Astrocyte (in vitro differentiated cells and primary cell): ENCODE results near the gene HS6ST3. TPM values are rescaled to one million over a fixed set of nuclear protein-coding genes. Genes with fewer than 3 reads are reported as not detected.

ENCODE experiments used
- DNase-seq: peaks from one replicate; pipeline ENCODE4 v3.0.0-alpha.2; 2010; ENCODE audit warnings: low read depth
- FAIRE-seq: peaks from 2 replicates; lab custom pipeline; 2011; peaks lifted over from hg19 to GRCh38; lab: Jason Lieb, UNC
- H2AFZ ChIP-seq: 2 replicates; pipeline ENCODE4 v1.6.0; 2012; ENCODE audit warnings: low read depth, low read length, inconsistent platforms
- H3K27ac ChIP-seq: 2 replicates; pipeline ENCODE4 v1.5.1; 2011; ENCODE audit warnings: low read depth, low read length, inconsistent platforms
- H3K27me3 ChIP-seq: 2 replicates; pipeline ENCODE4 v1.6.0; 2011; ENCODE audit warnings: low read length, inconsistent platforms; ENCODE audit not compliant: insufficient read depth
- H3K36me3 ChIP-seq: 2 replicates; pipeline ENCODE4 v1.5.1; 2011; ENCODE audit warnings: low read length, inconsistent platforms; ENCODE audit not compliant: insufficient read depth
- H3K4me1 ChIP-seq: 2 replicates; pipeline ENCODE4 v1.5.1; 2011; ENCODE audit warnings: low read length, inconsistent platforms; ENCODE audit not compliant: insufficient read depth
- H3K4me2 ChIP-seq: 2 replicates; pipeline ENCODE4 v1.6.0; 2012; ENCODE audit warnings: low read length, inconsistent platforms
- H3K4me3 ChIP-seq: 2 replicates; pipeline ENCODE4 v1.5.1; 2011; ENCODE audit warnings: low read depth, mild to moderate bottlenecking, low read length, inconsistent platforms; ENCODE audit not compliant: insufficient read depth
- H3K79me2 ChIP-seq: 2 replicates; pipeline ENCODE4 v1.6.0; 2012; ENCODE audit warnings: mild to moderate bottlenecking, low read length, inconsistent platforms; ENCODE audit not compliant: insufficient read depth
- H3K9ac ChIP-seq: 2 replicates; pipeline ENCODE4 v1.6.0; 2012; ENCODE audit warnings: mild to moderate bottlenecking, low read length, inconsistent platforms
- H3K9me3 ChIP-seq: 2 replicates; pipeline ENCODE4 v1.5.1; 2012; ENCODE audit warnings: low read depth, mild to moderate bottlenecking, low read length, inconsistent platforms; ENCODE audit not compliant: insufficient read depth
- H4K20me1 ChIP-seq: 2 replicates; pipeline ENCODE4 v1.6.0; 2012; ENCODE audit warnings: low read length, inconsistent platforms; ENCODE audit not compliant: insufficient read depth
- H3K27ac Mint-ChIP-seq: one replicate; pipeline ENCODE4 v1.8.0; 2021; ENCODE audit warnings: mild to moderate bottlenecking, mixed read lengths; ENCODE audit not compliant: unreplicated experiment
- H3K27me3 Mint-ChIP-seq: one replicate; pipeline ENCODE4 v1.8.0; 2021; ENCODE audit warnings: low read depth, mixed read lengths; ENCODE audit not compliant: unreplicated experiment
- H3K36me3 Mint-ChIP-seq: one replicate; pipeline ENCODE4 v1.8.0; 2021; ENCODE audit warnings: low read depth, mixed read lengths; ENCODE audit not compliant: unreplicated experiment
- H3K4me1 Mint-ChIP-seq: one replicate; pipeline ENCODE4 v1.8.0; 2021; ENCODE audit warnings: low read depth, mixed read lengths; ENCODE audit not compliant: unreplicated experiment
- H3K4me3 Mint-ChIP-seq: one replicate; pipeline ENCODE4 v1.8.0; 2021; ENCODE audit warnings: mild to moderate bottlenecking, moderate library complexity, mixed read lengths; ENCODE audit not compliant: unreplicated experiment
- H3K9me3 Mint-ChIP-seq: one replicate; pipeline ENCODE4 v1.8.0; 2021; ENCODE audit warnings: mild to moderate bottlenecking, mixed read lengths; ENCODE audit not compliant: unreplicated experiment
- CTCF ChIP-seq: IDR thresholded peaks from 2 replicates; pipeline ENCODE4 v1.5.1; 2011; ENCODE audit warnings: low read depth, mild to moderate bottlenecking, inconsistent platforms, low read length, moderate library complexity; ENCODE audit not compliant: insufficient read depth
- EZH2 ChIP-seq: IDR thresholded peaks from 2 replicates; pipeline ENCODE4 v1.6.1; 2012; ENCODE audit warnings: mild to moderate bottlenecking, low read length, inconsistent platforms; ENCODE audit not compliant: insufficient read depth
- total RNA-seq: library from RNA; stranded (reverse); gene quantifications from 2 replicates; pipeline ENCODE4 v1.2.1, GENCODE V29; 2021

HS6ST3 gene
- total RNA-seq, 1 donor from 2014 or later, result 0.07 TPM

GRCh38 chr13:96794669-96795068, 704.8 kb downstream of the HS6ST3 start:
- H3K4me1 ChIP-seq, result no peaks in the 10 kb centered on the region
- no peaks in the 10 kb centered on the region for H3K27me3 ChIP-seq
- no peaks in the 10 kb centered on the region for H3K36me3 ChIP-seq
- Mint-ChIP-seq H3K27me3 (peaks cover 6% of the 10 kb centered on the region), H3K36me3 (no peaks in the 10 kb centered on the region), H3K9me3 (no peaks in the 10 kb centered on the region), H3K4me3 (no peak overlapping the region), H3K4me1 (no peaks in the 10 kb centered on the region), H3K27ac (no peak overlapping the region)
- H4K20me1 ChIP-seq, result no peaks in the 10 kb centered on the region
- H3K4me2 ChIP-seq, result no peak overlapping the region
- TF ChIP-seq CTCF (no peak), EZH2 (no peak)
- no peak overlapping the region for H3K9ac ChIP-seq
- H3K79me2 ChIP-seq, result no peaks in the 10 kb centered on the region
- FAIRE-seq, result no peak
- H3K27ac ChIP-seq, result no peak overlapping the region
- no peak for DNase-seq
- no peak overlapping the region for H2AFZ ChIP-seq
- H3K4me3 ChIP-seq, result no peak overlapping the region
- H3K9me3 ChIP-seq, result no peaks in the 10 kb centered on the region

GRCh38 chr13:96795670-96796069, 705.8 kb downstream of the HS6ST3 start:
- Histone ChIP-seq H3K27ac (no peak overlapping the region), H3K79me2 (no peaks in the 10 kb centered on the region), H4K20me1 (no peaks in the 10 kb centered on the region), H3K4me1 (no peaks in the 10 kb centered on the region), H3K27me3 (no peaks in the 10 kb centered on the region), H3K9me3 (no peaks in the 10 kb centered on the region), H3K36me3 (no peaks in the 10 kb centered on the region), H3K9ac (no peak overlapping the region), H3K4me3 (no peak overlapping the region), H3K4me2 (no peak overlapping the region), H2AFZ (no peak overlapping the region)
- Mint-ChIP-seq H3K36me3 (no peaks in the 10 kb centered on the region), H3K4me3 (no peak overlapping the region), H3K9me3 (no peaks in the 10 kb centered on the region), H3K27ac (no peak overlapping the region), H3K27me3 (peaks cover 6% of the 10 kb centered on the region), H3K4me1 (no peaks in the 10 kb centered on the region)
- TF ChIP-seq EZH2, result no peak
- TF ChIP-seq CTCF, result no peak
- FAIRE-seq (no peak), DNase-seq (no peak)

- no peaks in the 10 kb centered on the region for H4K20me1 ChIP-seq
- Mint-ChIP-seq H3K4me3 (no peak overlapping the region), H3K4me1 (no peaks in the 10 kb centered on the region), H3K27me3 (peaks cover 6% of the 10 kb centered on the region), H3K9me3 (no peaks in the 10 kb centered on the region), H3K36me3 (no peaks in the 10 kb centered on the region), H3K27ac (no peak overlapping the region)
- TF ChIP-seq CTCF (no peak), EZH2 (no peak)
- H3K79me2 ChIP-seq, result no peaks in the 10 kb centered on the region
- no peak overlapping the region for H3K9ac ChIP-seq
- H3K27ac ChIP-seq, result no peak overlapping the region
- H3K4me1 ChIP-seq, result no peaks in the 10 kb centered on the region
- no peak for FAIRE-seq
- H2AFZ ChIP-seq, result no peak overlapping the region
- no peak overlapping the region for H3K4me2 ChIP-seq
- H3K27me3 ChIP-seq, result no peaks in the 10 kb centered on the region
- no peak overlapping the region for H3K4me3 ChIP-seq
- H3K9me3 ChIP-seq, result no peaks in the 10 kb centered on the region
- no peaks in the 10 kb centered on the region for H3K36me3 ChIP-seq
- no peak for DNase-seq
Observed at GRCh38 chr13:96796091-96796633, 706.3 kb downstream of the HS6ST3 start.
